Right atrium auricular region (tissue), 2 donors: ENCODE results near the gene LRRC3B. TPM values are rescaled to one million over a fixed set of nuclear protein-coding genes. Genes with fewer than 3 reads are reported as not detected.

ENCODE experiments used
- DNase-seq: peaks from one replicate; pipeline ENCODE4 v3.0.0-alpha.2; 2019; ENCODE audit warnings: low spot score
- H3K27ac ChIP-seq, 2 donors: fragments of 200-600 bp; sonication (generic); 1 replicate in 1 of 2; 2 replicates in 1 of 2; pipeline ENCODE4 v1.5.1; 2016 to 2019
- H3K27me3 ChIP-seq, 2 donors: fragments of 200-600 bp; sonication (generic); one replicate each; pipeline versions ENCODE4 v1.5.1 to v1.6.0; 2017 to 2019
- H3K36me3 ChIP-seq: fragments of 200-600 bp; sonication (generic); one replicate; pipeline ENCODE4 v1.5.1; 2016
- H3K4me1 ChIP-seq, 2 donors: fragments of 200-600 bp; sonication (generic); one replicate each; pipeline versions ENCODE4 v1.5.1 to v1.6.0; 2017 to 2019
- H3K4me3 ChIP-seq, 2 donors: fragments of 200-600 bp; sonication (generic); 1 replicate in 1 of 2; 2 replicates in 1 of 2; pipeline ENCODE4 v1.5.1; 2017 to 2019; ENCODE audit warnings: mild to moderate bottlenecking in 1 of 2, moderate library complexity in 1 of 2
- H3K9me3 ChIP-seq, 2 donors: fragments of 200-600 bp; sonication (generic); one replicate each; pipeline ENCODE4 v1.5.1; 2019
- total RNA-seq, 2 donors: library from RNA; depleted of rRNA; stranded (reverse); fragments of >200 nt; gene quantifications; one replicate each; pipeline ENCODE4 v1.1.0, GENCODE V29; 2016
- TF ChIP-seq, protein P1 (sequence below), 2 donors: fragments of 200-600 bp; sonication (generic); IDR thresholded peaks; one replicate each; pipeline ENCODE4 v1.5.1; 2019; ENCODE audit warnings: antibody characterized with exemption in 2 of 2

LRRC3B gene
- total RNA-seq, 2 donors from 2014 or later, result 0.04 TPM; not detected in 1

DNA sequence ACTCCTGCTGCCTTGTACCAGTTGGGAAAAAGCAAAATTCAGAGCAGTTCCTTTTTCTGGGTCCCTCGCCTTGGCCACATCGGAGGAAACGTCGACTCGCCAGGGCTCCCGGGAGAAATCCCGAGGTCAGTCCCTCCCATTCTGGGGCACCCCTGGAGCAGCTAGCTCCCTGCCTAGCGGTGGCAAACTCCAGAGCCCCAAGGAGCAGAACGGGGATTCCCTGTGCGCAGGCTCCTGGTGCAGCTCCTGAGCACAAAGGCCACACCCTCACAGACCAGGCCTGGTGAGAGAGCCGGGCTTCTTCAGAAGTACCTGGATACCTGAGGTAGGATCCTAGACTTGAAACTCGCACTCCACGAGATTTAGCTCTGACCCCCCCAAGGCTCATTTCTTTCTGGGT is 2.6 kb downstream of the LRRC3B start:
- Histone ChIP-seq H3K9me3 (no peaks in the 10 kb centered on the region), H3K27ac (no peak overlapping the region), H3K4me3 (no peak overlapping the region), H3K36me3 (no peaks in the 10 kb centered on the region), H3K27me3 (peaks cover 0 to 7% of the 10 kb centered on the region in 2 donors), H3K4me1 (peaks cover 0 to 20% of the 10 kb centered on the region in 2 donors)
- TF ChIP-seq, protein P1, sequence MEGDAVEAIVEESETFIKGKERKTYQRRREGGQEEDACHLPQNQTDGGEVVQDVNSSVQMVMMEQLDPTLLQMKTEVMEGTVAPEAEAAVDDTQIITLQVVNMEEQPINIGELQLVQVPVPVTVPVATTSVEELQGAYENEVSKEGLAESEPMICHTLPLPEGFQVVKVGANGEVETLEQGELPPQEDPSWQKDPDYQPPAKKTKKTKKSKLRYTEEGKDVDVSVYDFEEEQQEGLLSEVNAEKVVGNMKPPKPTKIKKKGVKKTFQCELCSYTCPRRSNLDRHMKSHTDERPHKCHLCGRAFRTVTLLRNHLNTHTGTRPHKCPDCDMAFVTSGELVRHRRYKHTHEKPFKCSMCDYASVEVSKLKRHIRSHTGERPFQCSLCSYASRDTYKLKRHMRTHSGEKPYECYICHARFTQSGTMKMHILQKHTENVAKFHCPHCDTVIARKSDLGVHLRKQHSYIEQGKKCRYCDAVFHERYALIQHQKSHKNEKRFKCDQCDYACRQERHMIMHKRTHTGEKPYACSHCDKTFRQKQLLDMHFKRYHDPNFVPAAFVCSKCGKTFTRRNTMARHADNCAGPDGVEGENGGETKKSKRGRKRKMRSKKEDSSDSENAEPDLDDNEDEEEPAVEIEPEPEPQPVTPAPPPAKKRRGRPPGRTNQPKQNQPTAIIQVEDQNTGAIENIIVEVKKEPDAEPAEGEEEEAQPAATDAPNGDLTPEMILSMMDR (IDR thresholded peaks at IDR 0.05), result no peak
- no peak for DNase-seq

DNA sequence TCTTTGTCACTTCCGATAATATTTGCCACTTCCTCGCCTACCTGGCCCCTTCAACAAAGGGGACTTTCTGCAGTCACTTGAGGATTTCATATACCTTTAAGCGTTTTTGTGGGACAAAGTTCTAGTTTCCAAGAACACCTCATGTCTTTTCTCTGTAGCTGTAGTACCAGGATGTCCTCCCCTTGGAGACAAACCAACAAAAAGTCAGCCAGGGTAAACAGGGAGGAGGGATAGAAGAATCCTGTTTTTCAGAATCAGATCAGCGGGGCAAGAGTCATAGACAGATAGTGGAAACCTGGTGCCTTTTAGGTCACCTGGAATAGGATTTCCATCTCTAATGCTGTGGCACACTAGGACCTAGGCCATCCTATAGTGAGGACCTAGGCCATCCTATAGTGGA is 4.5 kb downstream of the LRRC3B start:
- no peak for DNase-seq

DNA sequence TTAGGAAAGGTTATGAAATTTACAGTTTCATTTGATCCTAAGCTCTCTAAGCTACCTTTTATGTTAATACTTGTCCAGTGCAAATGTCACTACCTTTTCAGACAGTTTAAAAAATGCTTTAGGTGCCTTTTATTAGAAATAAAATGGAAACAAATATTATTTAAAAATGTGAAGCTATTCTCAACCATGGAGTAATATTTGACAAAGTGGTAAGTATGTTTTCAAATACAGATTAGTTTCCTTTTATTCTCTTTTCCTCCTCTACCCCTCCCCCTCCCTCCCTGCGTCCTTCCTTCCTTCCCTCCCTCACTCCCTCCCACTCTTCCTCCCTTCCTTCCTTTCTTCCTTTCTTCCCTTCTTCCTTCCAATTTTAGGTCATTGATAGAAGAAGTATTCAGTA is 6.3 kb downstream of the LRRC3B start:
- no peak overlapping the region for H3K27ac ChIP-seq

More for the DNA sequence above, 4.5 kb downstream of the LRRC3B start:
- Histone ChIP-seq H3K27ac (no peak overlapping the region), H3K4me1 (peaks cover 0 to 17% of the 10 kb centered on the region in 2 donors), H3K27me3 (peaks cover 0 to 7% of the 10 kb centered on the region in 2 donors), H3K36me3 (no peaks in the 10 kb centered on the region), H3K4me3 (no peak overlapping the region), H3K9me3 (no peaks in the 10 kb centered on the region)
- TF ChIP-seq, protein P1 (IDR thresholded peaks at IDR 0.05), result no peak

DNA sequence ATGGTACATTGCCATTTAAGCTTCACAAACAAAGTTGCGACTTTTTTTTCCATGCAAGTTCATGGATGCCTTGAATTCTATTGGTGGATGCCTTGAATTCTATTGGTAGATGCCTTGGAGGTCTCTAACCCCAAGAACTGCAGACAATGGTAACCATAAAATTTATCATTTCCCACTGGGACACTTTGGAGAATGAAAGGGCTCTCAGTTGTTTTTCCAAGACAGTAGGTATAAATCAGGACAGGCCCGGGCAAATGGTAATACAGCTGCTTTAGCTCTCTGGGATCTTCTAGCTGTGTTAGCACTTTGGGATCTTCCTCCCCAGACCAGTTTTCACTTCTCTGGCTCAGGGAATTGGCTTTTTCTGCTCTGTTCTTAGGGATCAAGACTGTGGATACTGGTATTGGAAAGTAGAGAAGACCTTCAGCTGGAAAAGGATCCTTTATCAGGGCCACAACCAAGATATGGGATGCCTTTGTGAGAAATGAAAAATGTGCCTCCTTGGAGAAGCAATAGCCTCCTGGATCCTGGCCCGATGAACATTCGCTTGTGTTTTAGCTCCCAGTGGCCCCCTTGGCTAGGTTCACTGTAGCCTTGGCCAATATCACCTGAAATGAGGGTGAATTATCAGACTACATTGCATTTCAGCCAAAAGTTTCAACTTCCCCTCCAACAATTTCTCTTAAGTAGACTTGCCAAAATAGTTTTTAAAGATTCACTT is 8.3 kb downstream of the LRRC3B start:
- H3K27ac ChIP-seq, result no peak overlapping the region
- TF ChIP-seq, protein P1 (IDR thresholded peaks at IDR 0.05), result no peak
- H3K4me1 ChIP-seq, result no peaks in the 10 kb centered on the region
- no peaks in the 10 kb centered on the region for H3K27me3 ChIP-seq
- no peaks in the 10 kb centered on the region for H3K36me3 ChIP-seq
- no peak for DNase-seq
- no peaks in the 10 kb centered on the region for H3K9me3 ChIP-seq
- no peak overlapping the region for H3K4me3 ChIP-seq

More for the DNA sequence above, 6.3 kb downstream of the LRRC3B start:
- peaks cover 0 to under 1% of the 10 kb centered on the region in 2 donors for H3K4me1 ChIP-seq
- H3K27me3 ChIP-seq, result peaks cover 0 to 3% of the 10 kb centered on the region in 2 donors
- TF ChIP-seq, protein P1 (IDR thresholded peaks at IDR 0.05), result no peak
- no peak for DNase-seq
- H3K9me3 ChIP-seq, result no peaks in the 10 kb centered on the region
- H3K4me3 ChIP-seq, result no peak overlapping the region
- no peaks in the 10 kb centered on the region for H3K36me3 ChIP-seq

DNA sequence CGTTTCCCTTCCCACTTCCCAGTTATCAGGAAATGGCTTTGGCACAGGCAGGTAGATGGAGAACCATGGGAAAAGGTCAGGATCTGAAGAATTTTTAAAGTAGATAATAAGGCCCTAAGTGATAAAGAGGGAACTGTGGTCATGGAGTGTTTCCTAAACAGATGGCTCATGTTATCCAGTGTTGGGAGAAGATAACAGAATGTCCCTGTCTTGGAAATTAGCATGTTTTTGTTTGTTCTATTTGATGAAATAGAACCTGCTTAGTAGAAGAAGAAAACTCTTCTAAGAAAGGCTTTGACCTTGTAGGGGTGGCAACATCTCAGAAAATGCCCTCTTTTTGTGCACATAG is 8.8 kb downstream of the LRRC3B start:
- no peaks in the 10 kb centered on the region for H3K36me3 ChIP-seq
- no peak overlapping the region for H3K27ac ChIP-seq
- no peaks in the 10 kb centered on the region for H3K4me1 ChIP-seq
- H3K27me3 ChIP-seq, result no peaks in the 10 kb centered on the region
- DNase-seq, result no peak
- H3K9me3 ChIP-seq, result no peaks in the 10 kb centered on the region
- no peak overlapping the region for H3K4me3 ChIP-seq
- TF ChIP-seq, protein P1 (IDR thresholded peaks at IDR 0.05), result no peak

DNA sequence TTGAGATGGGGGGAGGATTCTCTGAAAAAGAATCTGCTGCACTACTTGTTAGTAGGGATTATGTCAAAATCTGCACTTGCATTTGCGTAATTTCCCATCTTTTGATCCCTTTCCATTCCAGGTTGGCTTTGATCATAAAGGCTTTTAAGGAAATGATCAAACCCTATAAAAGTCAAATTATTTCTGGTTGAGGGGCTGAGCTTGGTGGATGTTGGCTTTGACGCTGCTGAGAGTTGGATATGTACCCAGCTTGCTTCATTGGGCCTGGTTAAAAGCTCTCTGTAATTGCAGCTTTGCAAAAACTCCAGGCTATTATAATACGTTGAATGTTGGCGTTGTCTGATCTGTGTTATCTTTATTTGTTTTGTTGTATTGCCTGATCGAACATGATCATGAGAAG is 12.0 kb downstream of the LRRC3B start:
- TF ChIP-seq, protein P1 (IDR thresholded peaks at IDR 0.05), result no peak
- H3K9me3 ChIP-seq, result no peaks in the 10 kb centered on the region
- no peak overlapping the region for H3K27ac ChIP-seq
- no peaks in the 10 kb centered on the region for H3K4me1 ChIP-seq
- no peak for DNase-seq
- no peaks in the 10 kb centered on the region for H3K27me3 ChIP-seq
- no peak overlapping the region for H3K4me3 ChIP-seq
- no peaks in the 10 kb centered on the region for H3K36me3 ChIP-seq
